DMS 273 treated with DMSO at 0.1 percent for 48 hours (cell line): ENCODE data around the gene LRATD1.
"Not testable (repeated sequence)": the region's sequence is repeated elsewhere in the genome, so short reads cannot be mapped to it uniquely, and the experiment has no call there.

ENCODE experiments used
- DNase-seq: peaks from one replicate; lab custom pipeline; 2025; lab: John Stamatoyannopoulos, UW

LRATD1 gene

GRCh38 chr2:14632133-14632936 lies at the start of gene LRATD1:
Gene LRATD1 (plus strand): TSS chr2:14632717. CDS start chr2:14633980, 1,263 bp downstream.
- no peak for DNase-seq

GRCh38 chr2:14583059-14583458 lies 49.5 kb upstream of the LRATD1 start:
- DNase-seq: no peak

- no peak for DNase-seq
Measured at GRCh38 chr2:14583802-14584201, 48.7 kb upstream of the LRATD1 start.

- no peak for DNase-seq
Measured at GRCh38 chr2:14587119-14587518, 45.4 kb upstream of the LRATD1 start.

- DNase-seq: no peak
Measured at GRCh38 chr2:14601156-14601770, 31.3 kb upstream of the LRATD1 start.

GRCh38 chr2:14602309-14602708 lies 30.2 kb upstream of the LRATD1 start:
- DNase-seq: no peak

- DNase-seq: no peak
Measured at GRCh38 chr2:14603676-14604075, 28.8 kb upstream of the LRATD1 start.

GRCh38 chr2:14608245-14608644 lies 24.3 kb upstream of the LRATD1 start:
- DNase-seq: no peak

- DNase-seq: no peak
Measured at GRCh38 chr2:14614017-14614416, 18.5 kb upstream of the LRATD1 start.

- DNase-seq: no peak
Measured at GRCh38 chr2:14615121-14615520, 17.4 kb upstream of the LRATD1 start.

- DNase-seq: no peak
Measured at GRCh38 chr2:14615760-14616159, 16.8 kb upstream of the LRATD1 start.

GRCh38 chr2:14616342-14616741 lies 16.2 kb upstream of the LRATD1 start:
- no peak for DNase-seq

- no peak for DNase-seq
Measured at GRCh38 chr2:14616950-14617349, 15.6 kb upstream of the LRATD1 start.

- DNase-seq: no peak
Measured at GRCh38 chr2:14619441-14619840, 13.1 kb upstream of the LRATD1 start.

- no peak for DNase-seq
Measured at GRCh38 chr2:14621114-14621513, 11.4 kb upstream of the LRATD1 start.

GRCh38 chr2:14621906-14622549 lies 10.5 kb upstream of the LRATD1 start:
- DNase-seq: no peak

- not testable (repeated sequence) for DNase-seq
Measured at GRCh38 chr2:14622550-14622939, 10.0 kb upstream of the LRATD1 start.

GRCh38 chr2:14623237-14623636 lies 9.3 kb upstream of the LRATD1 start:
- no peak for DNase-seq

- DNase-seq: no peak
Measured at GRCh38 chr2:14626873-14627272, 5.6 kb upstream of the LRATD1 start.

GRCh38 chr2:14628901-14629300 lies 3.6 kb upstream of the LRATD1 start:
- no peak for DNase-seq

GRCh38 chr2:14631406-14632040 lies 994 bp upstream of the LRATD1 start:
- DNase-seq: no peak

GRCh38 chr2:14633061-14633460 lies 544 bp downstream of the LRATD1 start:
- no peak for DNase-seq
